Measurements from ENCODE around the gene E2F6. TPM values are rescaled to one million over a fixed set of nuclear protein-coding genes. Genes with fewer than 3 reads are reported as not detected.
A peak's percentile ranks its signal among the peaks of the same experiment; 100 is the strongest.

The E2F6 gene
- total RNA-seq, 1 donor = 9.0 TPM

- H3K79me2 ChIP-seq (ENCODE audit: insufficient read depth, low read length) = no peaks in the 10 kb centered on the region
- no peaks in the 10 kb centered on the region for H3K4me1 ChIP-seq (ENCODE audit: insufficient read depth, low read length)
- no peaks in the 10 kb centered on the region for H4K20me1 ChIP-seq (ENCODE audit: insufficient read depth, low read length)
- no peak overlapping the region for H3K27ac ChIP-seq (ENCODE audit: low read depth, low read length)
- no peak overlapping the region for H3K4me3 ChIP-seq (ENCODE audit: insufficient read depth, low read length)
- no peaks in the 10 kb centered on the region for H3K9me3 ChIP-seq (ENCODE audit: low read depth, low read length)
- peak; percentile 82 for TF ChIP-seq CTCF (IDR thresholded peaks at IDR 0.05; ENCODE audit: extremely low read depth, low read depth, low read length)
- peak; percentile 83 for DNase-seq (ENCODE audit: insufficient read length, low spot score, missing footprints)
- peaks cover 57% of the 10 kb centered on the region for H3K27me3 ChIP-seq (ENCODE audit: insufficient read depth, low read length)
- no peak overlapping the region for H2AFZ ChIP-seq (ENCODE audit: low read length)
- no peak overlapping the region for H3K4me2 ChIP-seq (ENCODE audit: insufficient read depth, low read length)
- H3K36me3 ChIP-seq (ENCODE audit: insufficient read depth, low read length) = no peaks in the 10 kb centered on the region
Measured at GRCh38 chr2:11477994-11478393, 12.0 kb upstream of the E2F6 start.

GRCh38 chr2:11473659-11474433 lies 7.9 kb upstream of the E2F6 start:
- Histone ChIP-seq H3K27ac (ENCODE audit: low read depth, low read length) (no peak overlapping the region), H3K79me2 (ENCODE audit: insufficient read depth, low read length) (no peaks in the 10 kb centered on the region), H2AFZ (ENCODE audit: low read length) (no peak overlapping the region), H3K36me3 (ENCODE audit: insufficient read depth, low read length) (no peaks in the 10 kb centered on the region), H3K4me1 (ENCODE audit: insufficient read depth, low read length) (no peaks in the 10 kb centered on the region), H3K4me3 (ENCODE audit: insufficient read depth, low read length) (no peak overlapping the region), H4K20me1 (ENCODE audit: insufficient read depth, low read length) (no peaks in the 10 kb centered on the region), H3K4me2 (ENCODE audit: insufficient read depth, low read length) (no peak overlapping the region), H3K27me3 (ENCODE audit: insufficient read depth, low read length) (peaks cover 25% of the 10 kb centered on the region), H3K9me3 (ENCODE audit: low read depth, low read length) (no peaks in the 10 kb centered on the region)
- DNase-seq (ENCODE audit: insufficient read length, low spot score, missing footprints) = no peak
- no peak for TF ChIP-seq CTCF (IDR thresholded peaks at IDR 0.05; ENCODE audit: extremely low read depth, low read depth, low read length)

GRCh38 chr2:11467749-11468148 lies 1.8 kb upstream of the E2F6 start:
- TF ChIP-seq CTCF (IDR thresholded peaks at IDR 0.05; ENCODE audit: extremely low read depth, low read depth, low read length) = no peak

GRCh38 chr2:11467129-11467649 lies 1.2 kb upstream of the E2F6 start:
- Histone ChIP-seq H3K4me2 (ENCODE audit: insufficient read depth, low read length) (peak overlapping the region; percentile 98), H3K36me3 (ENCODE audit: insufficient read depth, low read length) (peaks cover 17% of the 10 kb centered on the region), H3K9me3 (ENCODE audit: low read depth, low read length) (no peaks in the 10 kb centered on the region), H2AFZ (ENCODE audit: low read length) (no peak overlapping the region), H3K4me1 (ENCODE audit: insufficient read depth, low read length) (peaks cover 16% of the 10 kb centered on the region), H3K27ac (ENCODE audit: low read depth, low read length) (no peak overlapping the region), H3K79me2 (ENCODE audit: insufficient read depth, low read length) (peaks cover 34% of the 10 kb centered on the region), H4K20me1 (ENCODE audit: insufficient read depth, low read length) (peaks cover 26% of the 10 kb centered on the region), H3K27me3 (ENCODE audit: insufficient read depth, low read length) (no peaks in the 10 kb centered on the region), H3K4me3 (ENCODE audit: insufficient read depth, low read length) (no peak overlapping the region)
- TF ChIP-seq CTCF (IDR thresholded peaks at IDR 0.05; ENCODE audit: extremely low read depth, low read depth, low read length) = no peak
- DNase-seq (ENCODE audit: insufficient read length, low spot score, missing footprints) = no peak

More at GRCh38 chr2:11467749-11468148, 1.8 kb upstream of the E2F6 start:
- Histone ChIP-seq H4K20me1 (ENCODE audit: insufficient read depth, low read length) (peaks cover 21% of the 10 kb centered on the region), H3K79me2 (ENCODE audit: insufficient read depth, low read length) (peaks cover 28% of the 10 kb centered on the region), H3K27me3 (ENCODE audit: insufficient read depth, low read length) (peaks cover 3% of the 10 kb centered on the region), H3K27ac (ENCODE audit: low read depth, low read length) (no peak overlapping the region), H2AFZ (ENCODE audit: low read length) (no peak overlapping the region), H3K4me2 (ENCODE audit: insufficient read depth, low read length) (no peak overlapping the region), H3K36me3 (ENCODE audit: insufficient read depth, low read length) (peaks cover 17% of the 10 kb centered on the region), H3K9me3 (ENCODE audit: low read depth, low read length) (no peaks in the 10 kb centered on the region), H3K4me1 (ENCODE audit: insufficient read depth, low read length) (peaks cover 16% of the 10 kb centered on the region), H3K4me3 (ENCODE audit: insufficient read depth, low read length) (no peak overlapping the region)
- DNase-seq (ENCODE audit: insufficient read length, low spot score, missing footprints) = no peak
